CD4-positive, alpha-beta T cell (primary cell): ENCODE results near the gene PITPNB. TPM values are rescaled to one million over a fixed set of nuclear protein-coding genes. Genes with fewer than 3 reads are reported as not detected.
A peak's percentile ranks its signal among the peaks of the same experiment; 100 is the strongest.

ENCODE experiments used
- ATAC-seq: fragments of 200-7000 bp; cut with Tn5 transposase; one replicate; pipeline ENCODE4 v1.10.0; 2022; ENCODE audit warnings: mild to moderate bottlenecking; ENCODE audit not compliant: poor library complexity
- CTCF ChIA-PET: fragments of 350-600 bp; sonication (Branson Sonifier 250); formaldehyde crosslinking; loops from one replicate; lab custom pipeline; 2021; ENCODE audit warnings: antibody characterized with exemption, inconsistent platforms; lab: Charles Lee
- POLR2A ChIA-PET: fragments of 350-600 bp; sonication (Branson Sonifier 250); formaldehyde crosslinking; loops from one replicate; lab custom pipeline; 2021; ENCODE audit warnings: antibody characterized with exemption, inconsistent platforms; lab: Charles Lee
- DNase-seq, 14 experiments: peaks; one replicate each; pipeline ENCODE4 v3.0.0-alpha.2; 2013 to 2020; ENCODE audit warnings: mixed read lengths in 2 of 14
- H3K27ac ChIP-seq, 2 donors: one replicate each; pipeline versions ENCODE4 v1.5.1 to v1.7.0; 2013; ENCODE audit warnings: low read length in 2 of 2, low read depth in 1 of 2, mild to moderate bottlenecking in 1 of 2
- H3K27me3 ChIP-seq, 2 experiments: 1 replicate in 1 of 2; 2 replicates in 1 of 2; pipeline versions ENCODE4 v1.6.1 to v1.7.0; 2013; ENCODE audit warnings: low read length in 2 of 2, control low read depth in 1 of 2, mild to moderate bottlenecking in 1 of 2, moderate library complexity in 1 of 2; ENCODE audit not compliant: insufficient read depth in 2 of 2, control insufficient read depth in 1 of 2
- H3K36me3 ChIP-seq: one replicate; pipeline ENCODE4 v1.6.1; 2013; ENCODE audit warnings: low read length, control low read depth; ENCODE audit not compliant: insufficient read depth
- H3K4me1 ChIP-seq: one replicate; pipeline ENCODE4 v1.6.1; 2013; ENCODE audit warnings: low read length, control low read depth; ENCODE audit not compliant: insufficient read depth
- H3K4me3 ChIP-seq: one replicate; pipeline ENCODE4 v1.5.1; 2013; ENCODE audit warnings: mild to moderate bottlenecking, low read length, moderate library complexity
- H3K9me3 ChIP-seq, 2 experiments: 1 replicate in 1 of 2; 2 replicates in 1 of 2; pipeline versions ENCODE4 v1.6.1 to v1.7.0; 2013; ENCODE audit warnings: low read length in 2 of 2, mild to moderate bottlenecking in 2 of 2, control low read depth in 1 of 2, moderate library complexity in 1 of 2; ENCODE audit not compliant: control insufficient read depth in 1 of 2, insufficient read depth in 1 of 2
- H3K27ac Mint-ChIP-seq: one replicate; pipeline ENCODE4 v1.8.0; 2020; ENCODE audit warnings: mixed read lengths
- H3K27me3 Mint-ChIP-seq: one replicate; pipeline ENCODE4 v1.8.0; 2021; ENCODE audit warnings: mixed read lengths
- H3K36me3 Mint-ChIP-seq: one replicate; pipeline ENCODE4 v1.8.0; 2021; ENCODE audit warnings: low read depth, mixed read lengths
- H3K4me1 Mint-ChIP-seq: one replicate; pipeline ENCODE4 v1.8.0; 2021; ENCODE audit warnings: low read depth, mixed read lengths
- H3K4me3 Mint-ChIP-seq: one replicate; pipeline ENCODE4 v1.8.0; 2020; ENCODE audit warnings: mild to moderate bottlenecking, mixed read lengths
- H3K9me3 Mint-ChIP-seq: one replicate; pipeline ENCODE4 v1.8.0; 2020; ENCODE audit warnings: mixed read lengths
- intact Hi-C, 2 experiments: fragments of 100-400 bp; cut with DNase I in 1 of 2; cut with micrococcal nuclease in 1 of 2; formaldehyde crosslinking; loops; one replicate each; pipeline versions ENCODE4 v1.15.1 to v1.9.0; 2023 to 2025; cut with DNase I, micrococcal nuclease
- total RNA-seq, 174 experiments: library from RNA in 2 of 174; stranded (reverse) in 2 of 174; gene quantifications; one replicate each; pipeline ENCODE4 v1.2.3 and lab custom pipeline; 2021 to 2026
- TF ChIP-seq, protein P1 (sequence below): fragments of 200-600 bp; IDR thresholded peaks from one replicate; pipeline ENCODE4 v1.8.0; 2022; ENCODE audit warnings: antibody characterized with exemption, mild to moderate bottlenecking

Gene PITPNB
- total RNA-seq, 2 experiments from 2014 or later: 37.6 to 38.7 TPM

DNA sequence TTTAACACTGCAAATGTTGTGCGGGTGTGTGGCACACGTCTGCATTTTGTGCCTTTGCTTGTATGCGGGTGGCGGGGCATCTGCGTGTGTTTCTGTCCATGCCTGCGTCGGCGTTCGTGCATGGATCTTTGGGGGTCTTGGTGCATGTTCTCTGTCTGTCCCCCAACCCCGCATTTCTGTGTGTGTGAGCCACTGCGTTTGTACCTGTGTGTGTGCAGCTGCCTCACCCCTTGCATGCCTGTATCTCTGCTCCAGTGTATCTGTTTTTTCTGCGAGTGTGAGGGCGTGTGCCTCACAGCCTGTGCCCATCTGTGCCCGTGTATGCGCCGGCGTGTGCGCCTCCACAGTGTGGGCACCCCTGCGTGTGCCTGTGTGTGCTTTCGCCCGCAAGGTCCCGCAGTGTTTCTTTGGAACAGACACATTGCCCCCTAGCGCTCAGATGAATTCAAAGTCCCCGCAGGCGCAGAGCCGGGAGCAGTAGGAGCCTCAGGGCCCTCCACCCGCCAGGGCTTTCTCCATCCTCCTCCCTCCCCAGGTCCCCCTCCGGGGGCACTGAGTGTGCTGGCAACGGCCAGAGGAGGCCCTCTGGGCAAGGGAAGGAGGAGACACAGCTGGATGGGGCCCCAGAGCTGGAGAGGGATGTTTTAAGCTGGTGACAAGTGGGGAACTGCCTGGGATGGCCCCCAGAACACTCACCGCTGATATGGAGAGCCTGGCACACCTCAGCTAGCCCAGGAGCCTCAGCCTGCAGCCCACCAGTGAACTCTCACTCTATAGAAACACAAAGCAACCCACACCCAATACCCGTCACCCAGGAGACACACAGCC lies 114.4 kb downstream of the PITPNB start:
- Histone ChIP-seq H3K4me3 (no peak overlapping the region), H3K27ac (no peak overlapping the region), H3K9me3 (peaks cover 0 to 6% of the 10 kb centered on the region in 2 experiments), H3K27me3 (peaks cover 7% of the 10 kb centered on the region in 2 experiments), H3K4me1 (peaks cover 24% of the 10 kb centered on the region), H3K36me3 (no peaks in the 10 kb centered on the region)
- intact Hi-C loops: loop anchor here in 1 of 2 experiments (2.0 to 10.0 kb wide), 2 partner anchors 1050 to 1128 kb away; no protein-coding TSS in a partner anchor
- POLR2A ChIA-PET: no interaction called here
- Mint-ChIP-seq H3K9me3 (no peaks in the 10 kb centered on the region), H3K27me3 (peaks cover 34% of the 10 kb centered on the region), H3K36me3 (no peaks in the 10 kb centered on the region), H3K27ac (no peak overlapping the region), H3K4me1 (peaks cover 19% of the 10 kb centered on the region), H3K4me3 (peak overlapping the region; percentile 91)
- DNase-seq: peak in 13 of 14 experiments; percentile 27 to 72 (median 44)
- TF ChIP-seq, protein P1, sequence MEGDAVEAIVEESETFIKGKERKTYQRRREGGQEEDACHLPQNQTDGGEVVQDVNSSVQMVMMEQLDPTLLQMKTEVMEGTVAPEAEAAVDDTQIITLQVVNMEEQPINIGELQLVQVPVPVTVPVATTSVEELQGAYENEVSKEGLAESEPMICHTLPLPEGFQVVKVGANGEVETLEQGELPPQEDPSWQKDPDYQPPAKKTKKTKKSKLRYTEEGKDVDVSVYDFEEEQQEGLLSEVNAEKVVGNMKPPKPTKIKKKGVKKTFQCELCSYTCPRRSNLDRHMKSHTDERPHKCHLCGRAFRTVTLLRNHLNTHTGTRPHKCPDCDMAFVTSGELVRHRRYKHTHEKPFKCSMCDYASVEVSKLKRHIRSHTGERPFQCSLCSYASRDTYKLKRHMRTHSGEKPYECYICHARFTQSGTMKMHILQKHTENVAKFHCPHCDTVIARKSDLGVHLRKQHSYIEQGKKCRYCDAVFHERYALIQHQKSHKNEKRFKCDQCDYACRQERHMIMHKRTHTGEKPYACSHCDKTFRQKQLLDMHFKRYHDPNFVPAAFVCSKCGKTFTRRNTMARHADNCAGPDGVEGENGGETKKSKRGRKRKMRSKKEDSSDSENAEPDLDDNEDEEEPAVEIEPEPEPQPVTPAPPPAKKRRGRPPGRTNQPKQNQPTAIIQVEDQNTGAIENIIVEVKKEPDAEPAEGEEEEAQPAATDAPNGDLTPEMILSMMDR: peak; percentile 68
- CTCF ChIA-PET: no interaction called here
- ATAC-seq: peak; percentile 32

DNA sequence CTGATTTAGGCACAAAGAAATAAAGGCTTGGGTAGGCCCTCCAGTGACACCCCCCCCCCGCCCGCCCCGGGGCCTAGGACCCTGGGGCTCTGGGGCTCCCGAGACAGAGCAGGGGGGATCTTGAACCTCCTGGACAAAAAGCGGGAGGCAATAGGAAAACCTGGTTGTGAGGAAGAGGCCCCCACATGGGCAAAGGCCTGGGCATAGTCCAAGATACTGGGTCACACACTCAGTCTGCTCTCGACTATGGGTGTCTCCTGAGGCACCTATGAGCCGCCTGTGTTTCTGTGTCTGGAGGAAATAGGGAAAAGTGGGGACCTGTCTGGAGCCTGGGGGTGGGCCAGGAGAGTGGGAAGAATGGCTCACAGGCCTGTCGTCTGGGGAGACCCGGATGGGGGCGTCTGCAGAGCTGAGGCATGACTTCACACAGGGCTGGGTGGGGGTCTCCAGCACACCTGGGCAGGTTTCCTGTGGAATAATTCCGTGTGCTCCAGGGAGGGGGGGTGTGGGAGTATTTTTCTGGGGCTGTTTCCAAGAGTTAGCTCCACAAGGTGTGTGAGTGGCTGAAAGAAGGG lies 115.1 kb downstream of the PITPNB start:
- H3K36me3 ChIP-seq: no peaks in the 10 kb centered on the region
- no peak overlapping the region for H3K27ac ChIP-seq
- peaks cover 19% of the 10 kb centered on the region for H3K4me1 Mint-ChIP-seq
- H3K4me3 Mint-ChIP-seq: no peak overlapping the region
- peaks cover 0 to 6% of the 10 kb centered on the region in 2 experiments for H3K9me3 ChIP-seq
- POLR2A ChIA-PET: no interaction called here
- DNase-seq (no peak), ATAC-seq (no peak)
- CTCF ChIA-PET: no interaction called here
- H3K4me3 ChIP-seq: no peak overlapping the region
- TF ChIP-seq, protein P1: no peak
- H3K36me3 Mint-ChIP-seq: no peaks in the 10 kb centered on the region
- no peaks in the 10 kb centered on the region for H3K9me3 Mint-ChIP-seq
- H3K27me3 Mint-ChIP-seq: peaks cover 29% of the 10 kb centered on the region
- peaks cover 4 to 7% of the 10 kb centered on the region in 2 experiments for H3K27me3 ChIP-seq
- intact Hi-C loops: loop anchor here in 1 of 2 experiments (2.0 to 10.0 kb wide), 2 partner anchors 1049 to 1127 kb away; no protein-coding TSS in a partner anchor
- H3K27ac Mint-ChIP-seq: no peak overlapping the region
- peaks cover 24% of the 10 kb centered on the region for H3K4me1 ChIP-seq

DNA sequence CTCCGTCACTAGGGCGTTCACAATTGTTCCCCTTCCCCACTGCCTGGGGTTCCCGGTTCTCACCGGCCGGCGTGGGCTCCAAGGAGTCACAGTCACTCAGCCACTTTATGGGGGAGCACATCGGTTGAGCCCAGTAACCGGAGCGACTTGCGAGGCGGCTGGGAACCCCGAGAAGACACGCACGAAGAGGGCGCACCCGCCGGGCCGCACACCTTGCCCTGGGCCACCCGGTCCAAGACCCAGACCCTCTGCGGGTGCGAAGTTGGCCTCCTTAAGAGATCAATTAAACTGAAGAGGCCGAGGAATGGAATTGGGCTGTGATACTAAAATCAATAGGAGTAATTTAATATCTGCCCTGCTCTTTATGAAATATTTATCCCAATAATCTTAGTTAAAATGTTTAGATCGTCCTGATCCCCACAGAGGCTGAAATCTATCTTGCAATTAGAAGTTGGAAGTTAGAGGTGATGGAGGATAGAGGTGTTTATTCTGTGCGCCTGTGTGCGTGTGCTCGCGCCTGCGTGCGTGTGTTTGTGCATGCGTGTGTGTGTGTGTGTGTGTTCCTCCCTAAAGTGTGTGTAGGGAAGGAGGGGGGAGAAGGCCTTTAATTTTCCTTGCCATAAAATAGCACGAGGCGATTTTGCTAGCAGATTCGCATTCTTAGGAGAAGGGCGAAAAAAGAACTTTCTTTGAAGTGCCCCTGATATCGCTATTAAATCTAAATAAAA lies 116.5 kb downstream of the PITPNB start:
- TF ChIP-seq, protein P1: no peak
- H3K4me1 ChIP-seq: peaks cover 24% of the 10 kb centered on the region
- no peak overlapping the region for H3K27ac ChIP-seq
- H3K9me3 ChIP-seq: peaks cover 0 to 9% of the 10 kb centered on the region in 2 experiments
- Mint-ChIP-seq H3K4me3 (peak overlapping the region; percentile 88), H3K27me3 (peaks cover 20% of the 10 kb centered on the region), H3K4me1 (peaks cover 19% of the 10 kb centered on the region), H3K27ac (peak overlapping the region; percentile 39), H3K9me3 (no peaks in the 10 kb centered on the region), H3K36me3 (no peaks in the 10 kb centered on the region)
- ChIA-PET CTCF (no interaction called here), POLR2A (no interaction called here)
- intact Hi-C loops: loop anchor here in 1 of 2 experiments (10.0 kb wide), 1 partner anchor 1048 kb away; no protein-coding TSS in a partner anchor
- DNase-seq: peak in 2 of 14 experiments; percentile 24 to 49
- ATAC-seq: peak; percentile 5
- no peaks in the 10 kb centered on the region for H3K36me3 ChIP-seq
- H3K27me3 ChIP-seq: peaks cover 4 to 7% of the 10 kb centered on the region in 2 experiments
- H3K4me3 ChIP-seq: peak overlapping the region; percentile 65
